HG03378 (cell line): ENCODE results near the gene HSFX1.

Source experiments
- ATAC-seq: cut with Tn5 transposase; IDR thresholded peaks from one replicate; pipeline ENCODE4 v1.9.1; 2021; ENCODE audit warnings: mild to moderate bottlenecking, moderate library complexity; ENCODE audit not compliant: unreplicated experiment

HSFX1 gene

GRCh38 chrX:149803458-149804062 is 29.7 kb downstream of the HSFX1 start:
- ATAC-seq, result no peak

GRCh38 chrX:149804102-149804501 is 30.2 kb downstream of the HSFX1 start:
- no peak for ATAC-seq

- ATAC-seq, result no peak
These were observed 34.0 kb downstream of the HSFX1 start for GRCh38 chrX:149807747-149808458.

GRCh38 chrX:149818652-149819051 is 44.8 kb downstream of the HSFX1 start:
- no peak for ATAC-seq

GRCh38 chrX:149819371-149819770 is 45.5 kb downstream of the HSFX1 start:
- no peak for ATAC-seq

- no peak for ATAC-seq
These were observed 51.6 kb downstream of the HSFX1 start for GRCh38 chrX:149825424-149825823.
